HepG2 (cell line): Measurements from ENCODE around the gene CCDC85C. TPM values are rescaled to one million over a fixed set of nuclear protein-coding genes. Genes with fewer than 3 reads are reported as not detected.

Source experiments
- CBFB ChIP-seq: sonication (generic); formaldehyde crosslinking; IDR thresholded peaks from 2 replicates; pipeline ENCODE4 v1.4.0; 2020; ENCODE audit warnings: missing genetic modification reagents
- EEA1 ChIP-seq: sonication (generic); formaldehyde crosslinking; IDR thresholded peaks from 2 replicates; pipeline ENCODE4 v1.5.1; 2020; ENCODE audit warnings: mild to moderate bottlenecking, missing genetic modification reagents, borderline replicate concordance
- ELK4 ChIP-seq: sonication (generic); formaldehyde crosslinking; IDR thresholded peaks from 2 replicates; pipeline ENCODE4 v1.9.0; 2021; ENCODE audit warnings: missing genetic modification reagents, borderline replicate concordance
- ERF ChIP-seq: IDR thresholded peaks from 2 replicates; pipeline ENCODE4 v1.6.1; 2018; ENCODE audit warnings: missing biosample characterization, missing genetic modification reagents
- GATA4 ChIP-seq: sonication (generic); IDR thresholded peaks from 2 replicates; pipeline ENCODE4 v1.6.1; 2016; ENCODE audit warnings: antibody characterized with exemption, low read depth, borderline replicate concordance
- HOXA5 ChIP-seq: sonication (generic); formaldehyde crosslinking; IDR thresholded peaks from 2 replicates; pipeline ENCODE4 v1.4.0; 2020; ENCODE audit warnings: missing genetic modification reagents
- KDM3A ChIP-seq: IDR thresholded peaks from 2 replicates; pipeline ENCODE4 v1.6.1; 2018; ENCODE audit warnings: low read depth, missing compliant biosample characterization
- MBNL3 ChIP-seq: fragments of 250-450 bp; sonication (Bioruptor Pico); conservative IDR thresholded peaks from 2 replicates; pipeline ENCODE4 v1.8.0; 2022; ENCODE audit warnings: mild to moderate bottlenecking, inconsistent platforms
- PATZ1 ChIP-seq: sonication (generic); formaldehyde crosslinking; IDR thresholded peaks from 2 replicates; pipeline ENCODE4 v1.4.0; 2020; ENCODE audit warnings: missing genetic modification reagents
- PHF8 ChIP-seq: sonication (generic); formaldehyde crosslinking; IDR thresholded peaks from 2 replicates; pipeline ENCODE4 v1.5.0; 2020; ENCODE audit warnings: missing genetic modification reagents
- SATB2 ChIP-seq: sonication (generic); formaldehyde crosslinking; IDR thresholded peaks from 2 replicates; pipeline ENCODE4 v1.5.0; 2020; ENCODE audit warnings: missing genetic modification reagents
- STAG1 ChIP-seq: sonication (generic); formaldehyde crosslinking; IDR thresholded peaks from 2 replicates; pipeline ENCODE4 v1.4.0; 2020; ENCODE audit warnings: missing genetic modification reagents
- UBTF ChIP-seq: sonication (generic); formaldehyde crosslinking; IDR thresholded peaks from 2 replicates; pipeline ENCODE4 v1.4.0; 2020; ENCODE audit warnings: mild to moderate bottlenecking, missing genetic modification reagents
- ZBTB38 ChIP-seq: sonication (generic); formaldehyde crosslinking; IDR thresholded peaks from 2 replicates; pipeline ENCODE4 v1.5.1; 2020; ENCODE audit warnings: mild to moderate bottlenecking, missing genetic modification reagents
- ZFY ChIP-seq: sonication (generic); formaldehyde crosslinking; IDR thresholded peaks from 2 replicates; pipeline ENCODE4 v1.4.0; 2020; ENCODE audit warnings: missing genetic modification reagents
- ZIK1 ChIP-seq: sonication (generic); formaldehyde crosslinking; IDR thresholded peaks from 2 replicates; pipeline ENCODE4 v1.5.0; 2020; ENCODE audit warnings: mild to moderate bottlenecking, low read depth, missing genetic modification reagents, borderline replicate concordance
- ZNF317 ChIP-seq: sonication (generic); formaldehyde crosslinking; IDR thresholded peaks from 2 replicates; pipeline ENCODE4 v1.5.0; 2020; ENCODE audit warnings: mild to moderate bottlenecking, missing genetic modification reagents
- ZNF496 ChIP-seq: sonication (generic); formaldehyde crosslinking; IDR thresholded peaks from 2 replicates; pipeline ENCODE4 v1.8.1; 2023; ENCODE audit warnings: mild to moderate bottlenecking, moderate library complexity, missing genetic modification reagents; ENCODE audit not compliant: insufficient replicate concordance
- ZNF570 ChIP-seq: sonication (generic); formaldehyde crosslinking; IDR thresholded peaks from 2 replicates; pipeline ENCODE4 v1.4.0; 2020; ENCODE audit warnings: mild to moderate bottlenecking, missing genetic modification reagents, borderline replicate concordance
- ZNF724P ChIP-seq: sonication (generic); formaldehyde crosslinking; IDR thresholded peaks from 2 replicates; pipeline ENCODE4 v1.8.0; 2022; ENCODE audit warnings: missing genetic modification reagents, borderline replicate concordance
- ZNF841 ChIP-seq: sonication (generic); formaldehyde crosslinking; IDR thresholded peaks from 2 replicates; pipeline ENCODE4 v1.8.1; 2023; ENCODE audit warnings: missing genetic modification reagents, borderline replicate concordance
- ZUFSP ChIP-seq: sonication (generic); formaldehyde crosslinking; IDR thresholded peaks from 2 replicates; pipeline ENCODE4 v1.9.0; 2021; ENCODE audit warnings: missing genetic modification reagents, mild to moderate bottlenecking, borderline replicate concordance
- polyA plus RNA-seq, 8 experiments: library from polyadenylated mRNA; depleted of rRNA in 3 of 8; stranded (reverse) in 7 of 8; unstranded in 1 of 8; fragments of >200 nt; fragmentation: Illumina TruSeq in 4 of 8; extraction: Trizol in 4 of 8; gene quantifications; 2 replicates each; pipeline versions ENCODE4 v1.2.1 to v1.2.3, GENCODE V29; 2011 to 2016; ENCODE audit warnings: low read depth in 4 of 8, missing spikeins in 1 of 8, mixed read lengths in 1 of 8; ENCODE audit not compliant: insufficient read depth in 1 of 8
- total RNA-seq, 5 experiments: library from RNA; depleted of rRNA; stranded (reverse); fragments of >200 nt; fragmentation: Illumina TruSeq; extraction: Trizol; gene quantifications; 2 replicates each; pipeline ENCODE4 v1.2.3, GENCODE V29; 2016; ENCODE audit warnings: low read depth in 1 of 5

Gene CCDC85C
- total and polyA plus RNA-seq, 2 of the 13 experiments (the other 11 are each of a cell fraction or from before 2014, with no cell fraction given): 18.8 to 43.8 TPM

GRCh38 chr14:99480917-99481744 lies 122.9 kb downstream of the CCDC85C start, which contains the start of gene CCNK (continued):
- TF ChIP-seq CBFB (CRISPR knock-in tag): 0 out of 2 replicates have a peak, but pooled peaks have one; percentile 72
- peak; percentile 53 for TF ChIP-seq ZNF317 (CRISPR knock-in tag)
- peak; percentile 28; the same call in 1 of the 2 replicates for TF ChIP-seq ERF
- no peak for TF ChIP-seq MBNL3 (CRISPR knock-in tag)
- TF ChIP-seq ZFY (CRISPR knock-in tag): peak; percentile 43; the same call in 1 of the 2 replicates
- TF ChIP-seq ZUFSP (CRISPR knock-in tag): no peak
- no peak for TF ChIP-seq ZBTB38 (CRISPR knock-in tag)
- no peak for TF ChIP-seq STAG1 (CRISPR knock-in tag)
- TF ChIP-seq PHF8 (CRISPR knock-in tag): peak; percentile 87
- TF ChIP-seq ZNF724P (CRISPR knock-in tag): no peak
- TF ChIP-seq EEA1 (CRISPR knock-in tag): no peak
- no peak for TF ChIP-seq ZNF570 (CRISPR knock-in tag)
- no peak for TF ChIP-seq ZIK1 (CRISPR knock-in tag)
- no peak for TF ChIP-seq KDM3A (CRISPR knock-in tag)
- 0 out of 2 replicates have a peak, but pooled peaks have one; percentile 16 for TF ChIP-seq GATA4
- peak; percentile 9; the same call in 1 of the 2 replicates for TF ChIP-seq PATZ1 (CRISPR knock-in tag)
- TF ChIP-seq ZNF496 (CRISPR knock-in tag): no peak
- TF ChIP-seq UBTF (CRISPR knock-in tag): peak; percentile 42
- TF ChIP-seq SATB2 (CRISPR knock-in tag): no peak
- no peak for TF ChIP-seq ELK4 (CRISPR knock-in tag)
- TF ChIP-seq HOXA5 (CRISPR knock-in tag): 0 out of 2 replicates have a peak, but pooled peaks have one; percentile 59
- TF ChIP-seq ZNF841: no peak
